Gastrocnemius medialis (tissue), 4 donors: Measurements from ENCODE around the gene RNU2-63P.
"Not testable (repeated sequence)": the region's sequence is repeated elsewhere in the genome, so short reads cannot be mapped to it uniquely, and the experiment has no call there.

ENCODE experiments used
- POLR2A ChIP-seq, 2 donors: fragments of 450-650 bp; IDR thresholded peaks; one replicate each; pipeline ENCODE4 v1.6.1; 2017; ENCODE audit warnings: antibody characterized with exemption in 2 of 2, mild to moderate bottlenecking in 2 of 2, moderate library complexity in 2 of 2
- TF ChIP-seq, protein P1 (sequence below), 5 experiments: fragments of 450-650 bp in 3 of 5; fragments of 200-600 bp in 2 of 5; sonication (generic) in 2 of 5; IDR thresholded peaks in 4 of 5; conservative IDR thresholded peaks in 1 of 5; 1 replicate in 4 of 5; 2 replicates in 1 of 5; pipeline ENCODE4 v1.5.1; 2016 to 2019; ENCODE audit warnings: antibody characterized with exemption in 5 of 5, mild to moderate bottlenecking in 3 of 5, moderate library complexity in 3 of 5

DNA sequence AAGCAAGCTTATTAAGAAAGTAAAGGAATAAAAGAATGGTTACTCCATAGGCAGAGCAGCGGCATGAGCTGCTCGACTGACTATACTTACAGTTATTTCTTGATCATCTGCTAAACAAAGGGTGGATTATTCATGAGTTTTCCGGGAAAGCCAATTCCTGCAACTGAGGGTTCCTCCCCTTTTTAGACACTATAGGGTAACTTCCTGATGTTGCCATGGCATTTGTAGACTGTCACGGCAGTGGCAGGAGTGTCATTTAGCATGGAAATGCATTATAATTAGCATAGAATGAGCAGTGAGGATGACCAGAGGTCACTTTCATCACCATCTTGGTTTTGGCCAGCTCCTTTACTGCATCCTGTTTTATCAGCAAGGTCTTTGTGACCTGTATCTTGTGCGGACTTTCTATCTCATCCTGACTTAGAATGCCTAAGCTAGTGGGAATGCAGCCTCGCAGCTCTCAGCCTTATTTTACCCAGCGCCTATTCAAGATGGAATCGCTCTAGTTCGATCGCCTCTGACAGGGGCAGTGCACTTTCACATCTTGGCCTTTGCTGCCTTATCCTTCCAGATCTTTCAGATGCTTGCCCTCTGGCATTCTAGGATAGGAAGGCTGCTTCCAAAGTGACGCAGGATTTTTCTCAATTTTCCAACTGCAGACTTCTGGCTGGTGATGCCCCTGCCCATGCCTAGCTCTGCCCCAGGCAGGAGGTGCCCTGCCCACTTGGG, 1.9 kb upstream of the RNU2-63P start:
- TF ChIP-seq, protein P1, sequence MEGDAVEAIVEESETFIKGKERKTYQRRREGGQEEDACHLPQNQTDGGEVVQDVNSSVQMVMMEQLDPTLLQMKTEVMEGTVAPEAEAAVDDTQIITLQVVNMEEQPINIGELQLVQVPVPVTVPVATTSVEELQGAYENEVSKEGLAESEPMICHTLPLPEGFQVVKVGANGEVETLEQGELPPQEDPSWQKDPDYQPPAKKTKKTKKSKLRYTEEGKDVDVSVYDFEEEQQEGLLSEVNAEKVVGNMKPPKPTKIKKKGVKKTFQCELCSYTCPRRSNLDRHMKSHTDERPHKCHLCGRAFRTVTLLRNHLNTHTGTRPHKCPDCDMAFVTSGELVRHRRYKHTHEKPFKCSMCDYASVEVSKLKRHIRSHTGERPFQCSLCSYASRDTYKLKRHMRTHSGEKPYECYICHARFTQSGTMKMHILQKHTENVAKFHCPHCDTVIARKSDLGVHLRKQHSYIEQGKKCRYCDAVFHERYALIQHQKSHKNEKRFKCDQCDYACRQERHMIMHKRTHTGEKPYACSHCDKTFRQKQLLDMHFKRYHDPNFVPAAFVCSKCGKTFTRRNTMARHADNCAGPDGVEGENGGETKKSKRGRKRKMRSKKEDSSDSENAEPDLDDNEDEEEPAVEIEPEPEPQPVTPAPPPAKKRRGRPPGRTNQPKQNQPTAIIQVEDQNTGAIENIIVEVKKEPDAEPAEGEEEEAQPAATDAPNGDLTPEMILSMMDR (IDR thresholded peaks at IDR 0.05 in 4 of 5, conservative IDR thresholded peaks at IDR 0.05 in 1 of 5): not testable (repeated sequence)
- not testable (repeated sequence) for TF ChIP-seq POLR2A (IDR thresholded peaks at IDR 0.05)
